ENCODE results near the gene BUD23.

BUD23 gene

DNA sequence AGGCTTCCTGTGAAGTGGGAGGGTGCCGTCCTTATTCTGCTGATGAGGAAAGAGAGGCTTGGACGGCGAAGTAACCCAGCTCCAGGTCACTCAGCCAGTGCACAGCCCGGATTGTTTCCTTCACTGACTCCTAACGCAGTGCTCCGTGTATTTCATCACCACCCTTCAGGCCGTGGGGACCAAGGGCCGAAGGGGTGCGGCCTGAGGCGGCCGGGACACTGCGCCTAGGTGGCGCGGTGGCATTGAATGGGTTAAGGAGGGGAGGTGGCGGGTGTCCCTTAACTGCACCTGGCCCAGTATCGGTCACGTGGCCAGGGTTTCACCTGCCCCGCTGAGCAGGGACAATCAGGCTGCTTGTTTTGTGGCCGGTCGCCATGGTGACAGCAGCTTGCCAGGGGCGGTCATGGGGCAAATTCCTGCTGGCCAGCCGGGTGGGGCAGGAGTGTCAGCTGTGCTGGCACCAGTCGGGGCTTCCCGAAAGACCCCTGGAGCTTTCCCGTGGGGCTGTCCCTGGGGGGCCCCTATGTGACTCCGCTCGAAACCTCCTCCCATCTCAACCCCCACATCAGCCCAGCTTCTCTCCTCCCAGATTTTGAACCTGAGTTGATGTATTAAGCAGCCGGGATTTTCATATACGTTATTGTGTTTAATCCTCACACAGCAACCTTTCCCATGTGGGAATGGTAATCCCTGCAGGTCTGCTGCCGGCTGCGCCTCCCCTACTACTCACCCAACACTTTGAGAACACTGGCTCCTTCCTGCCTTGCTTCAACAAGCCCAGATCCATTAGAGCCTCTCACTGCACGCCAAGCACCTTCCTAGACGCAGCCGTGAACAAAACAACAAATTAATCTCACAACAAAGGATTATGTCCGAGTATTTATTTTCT is 59.6 kb downstream of the BUD23 start:
- DNase-seq (ENCODE audit: low read depth), result no peak

DNA sequence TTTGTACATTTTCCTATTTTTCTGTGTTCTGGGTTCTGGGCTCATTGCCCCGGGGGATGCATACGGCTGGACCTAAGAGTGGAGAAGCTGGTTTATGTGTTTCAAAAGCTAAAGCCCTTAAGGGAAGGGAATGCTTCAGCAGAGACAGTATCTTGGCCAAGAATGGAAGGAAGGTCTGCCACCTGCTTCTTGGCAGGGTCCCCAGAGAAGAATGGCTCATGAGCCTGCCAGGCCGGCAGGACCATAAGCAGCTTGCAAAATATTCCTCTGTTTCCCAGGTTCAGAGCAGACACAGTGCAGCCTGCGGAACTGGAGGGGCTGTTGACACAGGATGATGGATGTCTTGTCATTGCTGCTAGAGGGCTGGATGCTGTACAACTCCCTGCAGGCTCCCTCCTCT is 63.0 kb downstream of the BUD23 start:
- DNase-seq (ENCODE audit: low read depth), result no peak

Data from GM04503 (cell line).